Psoas muscle (tissue), 8 donors: ENCODE results near the gene SLC28A3. TPM values are rescaled to one million over a fixed set of nuclear protein-coding genes. Genes with fewer than 3 reads are reported as not detected.

Experiments used
- ATAC-seq, 4 donors: fragments of 200-7000 bp; cut with Tn5 transposase; one replicate each; pipeline ENCODE4 v1.9.1; 2020; ENCODE audit warnings: moderate library complexity in 3 of 4, mild to moderate bottlenecking in 2 of 4
- DNase-seq, 2 donors: peaks; one replicate each; pipeline ENCODE4 v3.0.0-alpha.2; 2020
- H3K27ac ChIP-seq: fragments of 200-600 bp; one replicate; pipeline ENCODE4 v1.8.0; 2022
- H3K27me3 ChIP-seq, 3 donors: fragments of 200-600 bp in 1 of 3; one replicate each; pipeline versions ENCODE4 v1.6.1 to v1.8.0; 2013 to 2022; ENCODE audit warnings: low read length in 2 of 3, mild to moderate bottlenecking in 2 of 3, moderate library complexity in 1 of 3; ENCODE audit not compliant: insufficient read depth in 3 of 3
- H3K36me3 ChIP-seq, 2 donors: fragments of 200-600 bp in 1 of 2; one replicate each; pipeline versions ENCODE4 v1.6.1 to v1.8.0; 2013 to 2022; ENCODE audit warnings: low read depth in 1 of 2, mild to moderate bottlenecking in 1 of 2, moderate library complexity in 1 of 2; ENCODE audit not compliant: insufficient read depth in 1 of 2
- H3K4me1 ChIP-seq: fragments of 200-600 bp; one replicate; pipeline ENCODE4 v1.8.0; 2022
- H3K4me3 ChIP-seq: fragments of 200-600 bp; one replicate; pipeline ENCODE4 v1.8.0; 2022; ENCODE audit warnings: mild to moderate bottlenecking
- H3K9me3 ChIP-seq: fragments of 200-600 bp; one replicate; pipeline ENCODE4 v1.8.0; 2022
- WGBS, 3 donors: extraction: QIAGEN DNeasy Blood & Tissue Kit; methylation state at CpG; one replicate each; pipeline versions ENCODE4 v1.1.6 to v1.1.7; 2013; 5-methylcytosine and 5-hydroxymethylcytosine counted together
- intact Hi-C, 2 donors: fragments of 100-400 bp; cut with DNase I; formaldehyde crosslinking; loops; one replicate each; pipeline versions ENCODE4 v1.11.0 to v1.14.2; 2022
- polyA plus RNA-seq, 3 donors: library from polyadenylated mRNA; stranded (reverse); fragments of 200-250 nt; gene quantifications; one replicate each; pipeline ENCODE4 v1.2.3, GENCODE V29; 2013
- total RNA-seq, 4 donors: library from RNA; stranded (reverse); fragmentation: NEBNext Ultra II Directional in 2 of 4; extraction: Animal tissue kit (Norgen Biotek cat#: 25700) in 2 of 4; gene quantifications; one replicate each; pipeline versions ENCODE4 v1.2.1 to v1.2.4, GENCODE V29; 2021 to 2023
- TF ChIP-seq, protein P1 (sequence below): fragments of 200-600 bp; IDR thresholded peaks from one replicate; pipeline ENCODE4 v1.8.0; 2022; ENCODE audit warnings: antibody characterized with exemption
- donor health status: healthy with polysubstance abuse.
- donor health status: DM: no; HTN: no; CAD: no; lungs with moderate emphysema.
- donor health status: Bipolar disorder and iron deficiency.
- donor health status: healthy.
- donor health status: DM: yes; HTN: yes; CAD: no.
- donor health status: DM: no; HTN: no; CAD: no.
- donor health status: DM: no; HTN: no; CAD: no.
- donor health status: DM: yes; HTN: yes; CAD: no.

SLC28A3 gene
- total and polyA plus RNA-seq, 7 donors = not detected

DNA sequence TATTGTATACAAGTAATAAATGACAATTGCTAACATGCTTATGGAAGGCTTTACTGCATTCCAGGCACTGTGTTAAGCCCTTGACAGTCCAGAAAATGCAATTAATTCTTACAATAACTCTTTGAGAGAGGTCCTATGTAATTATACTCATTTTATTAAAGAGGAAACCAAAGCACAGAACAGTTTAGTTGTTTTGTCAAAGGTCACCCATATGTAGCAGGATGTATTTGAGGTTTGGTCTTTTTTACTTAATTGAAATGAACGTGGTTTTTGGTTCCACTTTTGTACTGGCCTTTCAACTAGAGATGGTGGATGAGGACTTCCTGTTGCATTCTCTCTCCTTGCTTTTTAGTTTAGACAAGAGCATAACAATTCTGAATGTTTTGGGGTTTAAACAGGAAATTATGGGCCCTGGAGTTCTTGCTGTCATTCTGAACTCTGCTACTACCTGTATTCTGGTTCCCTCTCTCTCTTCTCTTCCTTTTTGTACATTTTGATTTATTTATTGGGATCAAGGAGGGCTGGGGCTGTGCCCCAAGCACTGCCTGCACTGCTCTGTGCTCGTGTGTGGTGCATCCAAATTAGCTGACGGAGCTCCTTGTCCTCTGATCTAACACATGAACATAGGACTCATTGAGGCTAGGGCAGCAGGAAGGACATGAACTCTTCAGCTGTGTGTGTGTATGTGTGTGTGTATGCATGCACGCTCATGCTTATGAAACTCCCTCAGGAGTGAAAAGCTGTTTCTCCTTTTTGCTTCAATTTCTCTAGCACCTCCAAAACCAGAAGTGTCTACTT, 47.4 kb downstream of the SLC28A3 start:
- no peaks in the 10 kb centered on the region for H3K9me3 ChIP-seq
- ATAC-seq = no peak
- TF ChIP-seq, protein P1, sequence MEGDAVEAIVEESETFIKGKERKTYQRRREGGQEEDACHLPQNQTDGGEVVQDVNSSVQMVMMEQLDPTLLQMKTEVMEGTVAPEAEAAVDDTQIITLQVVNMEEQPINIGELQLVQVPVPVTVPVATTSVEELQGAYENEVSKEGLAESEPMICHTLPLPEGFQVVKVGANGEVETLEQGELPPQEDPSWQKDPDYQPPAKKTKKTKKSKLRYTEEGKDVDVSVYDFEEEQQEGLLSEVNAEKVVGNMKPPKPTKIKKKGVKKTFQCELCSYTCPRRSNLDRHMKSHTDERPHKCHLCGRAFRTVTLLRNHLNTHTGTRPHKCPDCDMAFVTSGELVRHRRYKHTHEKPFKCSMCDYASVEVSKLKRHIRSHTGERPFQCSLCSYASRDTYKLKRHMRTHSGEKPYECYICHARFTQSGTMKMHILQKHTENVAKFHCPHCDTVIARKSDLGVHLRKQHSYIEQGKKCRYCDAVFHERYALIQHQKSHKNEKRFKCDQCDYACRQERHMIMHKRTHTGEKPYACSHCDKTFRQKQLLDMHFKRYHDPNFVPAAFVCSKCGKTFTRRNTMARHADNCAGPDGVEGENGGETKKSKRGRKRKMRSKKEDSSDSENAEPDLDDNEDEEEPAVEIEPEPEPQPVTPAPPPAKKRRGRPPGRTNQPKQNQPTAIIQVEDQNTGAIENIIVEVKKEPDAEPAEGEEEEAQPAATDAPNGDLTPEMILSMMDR = no peak
- no peak overlapping the region for H3K27ac ChIP-seq
- no peaks in the 10 kb centered on the region for H3K27me3 ChIP-seq
- WGBS, 3 donors = 64 to 71% (median 69%) methylated on average over 4 of the region's 4 CpGs
- H3K4me1 ChIP-seq = no peaks in the 10 kb centered on the region
- intact Hi-C loops = no loop called here
- no peak for DNase-seq
- H3K36me3 ChIP-seq = no peaks in the 10 kb centered on the region
- no peak overlapping the region for H3K4me3 ChIP-seq

DNA sequence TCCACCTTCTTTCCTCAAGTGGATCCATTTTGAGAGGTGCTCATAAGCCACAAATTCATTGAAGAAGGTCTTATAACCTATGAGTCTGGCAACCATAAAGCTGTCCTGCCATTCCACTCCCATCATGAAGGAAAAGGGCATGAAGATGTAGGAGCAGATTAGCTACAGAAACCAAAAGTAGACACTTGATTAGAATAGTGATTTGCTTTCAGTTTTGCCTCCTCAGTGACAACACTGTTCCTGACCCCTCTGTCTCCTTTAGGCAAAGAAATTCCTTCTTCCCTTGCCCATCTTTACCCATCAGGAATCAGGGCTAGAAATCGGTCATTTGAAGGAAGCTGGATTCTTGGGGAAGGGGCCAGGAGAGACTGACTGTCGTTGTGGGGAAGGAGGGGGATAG, 55.2 kb downstream of the SLC28A3 start:
- Histone ChIP-seq H3K36me3 (no peaks in the 10 kb centered on the region), H3K4me3 (no peak overlapping the region), H3K27me3 (no peaks in the 10 kb centered on the region), H3K4me1 (no peaks in the 10 kb centered on the region), H3K9me3 (no peaks in the 10 kb centered on the region), H3K27ac (no peak overlapping the region)
- 65 to 68% (median 67%) methylated on average over 2 of the region's 2 CpGs for WGBS, 3 donors
- intact Hi-C loops = no loop called here
- no peak for DNase-seq
- TF ChIP-seq, protein P1 = no peak
- no peak for ATAC-seq

DNA sequence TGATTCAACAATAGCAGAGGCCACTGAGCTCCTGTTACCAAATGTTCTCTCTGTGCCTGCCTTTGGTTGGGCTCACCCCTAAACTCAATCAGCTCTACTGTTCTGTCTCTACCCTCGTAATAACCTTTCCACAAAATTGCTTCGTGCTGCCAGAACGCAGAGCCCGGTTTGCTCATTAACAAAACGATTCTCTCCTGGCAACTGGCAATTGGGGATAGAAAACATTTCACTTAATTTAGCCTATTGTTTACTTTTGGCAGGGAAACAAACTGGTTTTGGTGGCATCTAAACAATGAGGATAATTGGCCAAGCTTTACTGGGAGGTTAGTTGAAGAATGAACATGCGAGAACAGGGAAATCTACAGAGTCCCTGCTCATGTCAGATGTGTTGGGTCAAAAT, 56.6 kb downstream of the SLC28A3 start:
- H3K27me3 ChIP-seq = no peaks in the 10 kb centered on the region

GRCh38 chr9:84278130-84278529, 62.4 kb downstream of the SLC28A3 start:
- Histone ChIP-seq H3K4me1 (no peaks in the 10 kb centered on the region), H3K27me3 (peaks cover 0 to 10% (median 0%) of the 10 kb centered on the region in 3 donors), H3K36me3 (no peaks in the 10 kb centered on the region), H3K9me3 (no peaks in the 10 kb centered on the region), H3K27ac (no peak overlapping the region), H3K4me3 (no peak overlapping the region)
- intact Hi-C loops = no loop called here
- TF ChIP-seq, protein P1 = no peak
- no peak for ATAC-seq
- 45 to 49% (median 47%) methylated on average over 1 of the region's 1 CpG for WGBS, 3 donors
- DNase-seq = no peak

More for the DNA sequence above, 56.6 kb downstream of the SLC28A3 start:
- Histone ChIP-seq H3K27ac (no peak overlapping the region), H3K36me3 (no peaks in the 10 kb centered on the region), H3K4me3 (no peak overlapping the region), H3K9me3 (no peaks in the 10 kb centered on the region), H3K4me1 (no peaks in the 10 kb centered on the region)
- WGBS, 3 donors = 24 to 39% (median 25%) methylated on average over 6 of the region's 6 CpGs
- DNase-seq (no peak), ATAC-seq (no peak)
- TF ChIP-seq, protein P1 = no peak
- intact Hi-C loops = no loop called here

GRCh38 chr9:84277646-84278045, 62.9 kb downstream of the SLC28A3 start:
- peaks cover 0 to 15% (median 0%) of the 10 kb centered on the region in 3 donors for H3K27me3 ChIP-seq
- DNase-seq (no peak), ATAC-seq (no peak)
- TF ChIP-seq, protein P1 = no peak
- H3K36me3 ChIP-seq = no peaks in the 10 kb centered on the region
- intact Hi-C loops = no loop called here
- no peaks in the 10 kb centered on the region for H3K4me1 ChIP-seq
- 78 to 82% (median 79%) methylated on average over 3 of the region's 3 CpGs for WGBS, 3 donors
- no peak overlapping the region for H3K27ac ChIP-seq
- no peak overlapping the region for H3K4me3 ChIP-seq
- H3K9me3 ChIP-seq = no peaks in the 10 kb centered on the region
